Stimulated activated memory B cell treated with anti-CD40 and anti-IgM and Interleukin-4, amounts not matched to agents 10 μg/mL and 1 μg/mL and 100 μg/mL, for 72 hours (primary cell): ENCODE data around the gene RAMP2.
"Not testable (repeated sequence)": the region's sequence is repeated elsewhere in the genome, so short reads cannot be mapped to it uniquely, and the experiment has no call there.

Source experiments
- ATAC-seq: fragments of 150-1000 bp; cut with Tn5 transposase; 2 replicates; pipeline ENCODE4 v1.10.0; 2021
- H3K27ac Mint-ChIP-seq: one replicate; pipeline ENCODE4 v1.8.0; 2022; ENCODE audit warnings: mild to moderate bottlenecking, mixed read lengths
- H3K27me3 Mint-ChIP-seq: one replicate; pipeline ENCODE4 v1.8.0; 2022; ENCODE audit warnings: mixed read lengths
- H3K36me3 Mint-ChIP-seq: one replicate; pipeline ENCODE4 v1.8.0; 2022; ENCODE audit warnings: mixed read lengths
- H3K4me1 Mint-ChIP-seq: one replicate; pipeline ENCODE4 v1.8.0; 2022; ENCODE audit warnings: mixed read lengths
- H3K4me3 Mint-ChIP-seq: one replicate; pipeline ENCODE4 v1.8.0; 2022; ENCODE audit warnings: mild to moderate bottlenecking, moderate library complexity, mixed read lengths
- H3K9me3 Mint-ChIP-seq: one replicate; pipeline ENCODE4 v1.8.0; 2022; ENCODE audit warnings: mixed read lengths

RAMP2 gene

DNA sequence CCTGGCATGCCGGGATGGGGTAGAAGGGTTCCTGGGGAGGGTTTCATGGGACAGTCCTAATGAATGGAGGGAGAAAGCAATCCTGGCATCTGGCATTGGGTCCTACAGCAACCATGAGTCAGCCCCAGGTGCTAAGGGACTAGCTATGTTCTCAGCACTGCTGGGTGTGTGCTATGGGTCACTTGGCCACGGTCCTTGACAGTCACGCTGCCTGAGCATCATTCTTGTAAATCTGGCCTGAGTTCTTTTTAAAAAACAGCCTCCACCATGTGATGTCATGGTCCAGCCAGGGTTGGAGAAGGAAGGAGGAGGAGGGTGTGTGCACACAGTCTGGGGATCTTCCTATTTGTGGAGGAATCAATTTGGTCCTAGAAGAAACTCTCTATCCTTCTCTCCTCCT is 6.2 kb upstream of the RAMP2 start:
- peaks cover 7% of the 10 kb centered on the region for H3K4me1 Mint-ChIP-seq
- H3K9me3 Mint-ChIP-seq = no peaks in the 10 kb centered on the region
- peaks cover 9% of the 10 kb centered on the region for H3K27me3 Mint-ChIP-seq
- ATAC-seq = no peak
- no peak overlapping the region for H3K27ac Mint-ChIP-seq
- no peaks in the 10 kb centered on the region for H3K36me3 Mint-ChIP-seq
- H3K4me3 Mint-ChIP-seq = no peak overlapping the region

DNA sequence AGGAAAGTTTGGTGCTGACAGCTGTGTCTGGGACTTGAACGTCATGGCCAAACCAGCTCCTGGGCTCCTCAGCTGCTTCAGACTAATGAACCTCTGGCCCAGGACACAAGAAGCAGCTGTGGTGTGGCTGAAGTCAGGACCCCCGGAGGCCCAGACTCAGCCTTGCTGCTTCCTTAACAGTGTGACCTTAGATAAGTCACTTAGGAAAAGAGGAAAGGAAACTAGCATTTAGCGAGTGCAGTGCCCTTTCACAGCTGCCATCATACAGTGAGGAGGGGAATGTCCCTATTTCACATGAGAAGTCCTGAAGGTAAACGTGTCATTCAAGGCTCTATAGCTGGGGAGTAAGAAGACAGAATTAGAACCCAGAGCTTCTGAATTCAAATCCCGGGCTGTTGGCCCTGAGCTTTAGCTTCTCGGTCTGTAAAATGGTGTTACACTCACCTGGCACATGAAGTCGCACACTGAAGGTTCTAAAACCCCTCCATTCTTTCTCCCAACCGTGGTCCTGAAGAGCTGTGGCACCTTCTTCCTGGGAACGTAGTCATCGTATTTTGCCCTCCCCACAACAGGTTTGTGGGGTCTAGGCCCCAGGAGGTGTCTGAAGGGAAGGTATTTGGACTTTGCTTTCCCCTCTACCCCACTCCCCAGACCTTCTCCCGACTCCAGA is 910 bp upstream of the RAMP2 start:
- ATAC-seq = peak; percentile 88
- peaks cover 30% of the 10 kb centered on the region for H3K4me1 Mint-ChIP-seq
- H3K4me3 Mint-ChIP-seq = peak overlapping the region; percentile 66
- peaks cover 35% of the 10 kb centered on the region for H3K27me3 Mint-ChIP-seq
- H3K27ac Mint-ChIP-seq = peak overlapping the region; percentile 63
- H3K36me3 Mint-ChIP-seq = no peaks in the 10 kb centered on the region
- no peaks in the 10 kb centered on the region for H3K9me3 Mint-ChIP-seq

GRCh38 chr17:42761638-42762037 is 611 bp downstream of the RAMP2 start:
- Mint-ChIP-seq H3K27ac (peak overlapping the region; percentile 5), H3K4me1 (peaks cover 30% of the 10 kb centered on the region), H3K36me3 (no peaks in the 10 kb centered on the region), H3K4me3 (peak overlapping the region; percentile 47), H3K27me3 (peaks cover 38% of the 10 kb centered on the region), H3K9me3 (no peaks in the 10 kb centered on the region)
- no peak for ATAC-seq

DNA sequence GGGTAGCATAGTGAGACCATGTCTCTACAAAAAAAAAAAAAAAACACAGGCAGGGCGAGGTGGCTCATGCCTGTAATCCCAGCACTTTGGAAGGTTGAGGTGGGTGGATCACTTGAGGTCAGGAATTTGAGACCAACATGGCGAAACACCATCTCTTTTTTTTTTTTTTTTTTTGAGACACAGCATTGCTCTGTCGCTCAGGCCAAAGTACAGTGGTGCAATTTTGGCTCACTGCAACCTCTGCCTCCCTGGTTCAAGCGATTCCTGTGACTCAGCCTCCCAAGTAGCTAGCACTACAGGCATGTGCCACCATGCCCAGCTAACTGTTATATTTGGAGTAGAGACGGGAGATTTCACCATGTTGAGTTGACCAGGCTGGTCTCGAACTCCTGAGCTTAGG is 5.1 kb downstream of the RAMP2 start:
- Mint-ChIP-seq H3K9me3 (no peaks in the 10 kb centered on the region), H3K36me3 (no peaks in the 10 kb centered on the region), H3K27me3 (peaks cover 57% of the 10 kb centered on the region), H3K4me3 (no peak overlapping the region), H3K27ac (no peak overlapping the region), H3K4me1 (peaks cover 12% of the 10 kb centered on the region)
- ATAC-seq = no peak

DNA sequence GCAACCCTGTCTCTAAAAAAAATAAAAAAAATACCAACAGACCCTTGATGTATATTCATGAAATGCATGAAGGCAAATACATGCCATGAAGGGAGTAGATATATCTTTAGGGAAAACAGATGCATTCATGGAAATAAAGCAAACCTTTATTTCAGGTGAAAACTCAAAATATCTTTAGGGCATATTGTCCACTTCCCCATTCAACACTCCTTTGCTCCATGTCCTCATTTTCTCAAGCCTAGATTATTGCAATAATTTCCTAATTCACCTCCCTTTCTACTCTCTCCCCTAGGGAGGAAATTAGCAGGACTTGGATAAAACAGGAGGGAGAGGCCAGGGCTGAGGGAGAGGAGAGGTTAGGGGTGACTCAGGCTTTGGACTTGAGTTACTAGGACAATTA is 6.5 kb downstream of the RAMP2 start:
- H3K4me3 Mint-ChIP-seq = no peak overlapping the region
- no peaks in the 10 kb centered on the region for H3K36me3 Mint-ChIP-seq
- no peak overlapping the region for H3K27ac Mint-ChIP-seq
- no peaks in the 10 kb centered on the region for H3K9me3 Mint-ChIP-seq
- no peak for ATAC-seq
- peaks cover 44% of the 10 kb centered on the region for H3K27me3 Mint-ChIP-seq
- peaks cover 13% of the 10 kb centered on the region for H3K4me1 Mint-ChIP-seq

DNA sequence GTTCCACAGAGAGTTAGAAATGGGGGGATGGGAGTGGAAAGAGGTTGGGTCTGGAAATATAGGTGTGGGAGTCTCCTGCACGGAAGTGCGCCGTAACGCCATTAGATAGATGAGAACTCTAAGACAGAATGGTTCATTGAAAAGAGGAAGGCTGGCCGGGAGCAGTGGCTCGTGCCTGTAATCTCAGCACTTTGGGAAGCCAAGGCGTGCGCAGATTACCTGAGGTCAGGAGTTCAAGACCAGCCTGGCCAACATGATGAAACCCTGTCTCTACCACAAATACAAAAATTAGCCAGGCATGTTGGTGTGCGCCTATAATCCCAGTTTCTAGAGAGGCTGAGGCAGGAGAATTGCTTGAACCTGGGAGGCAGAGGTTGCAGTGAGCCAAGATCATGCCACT is 7.0 kb downstream of the RAMP2 start:
- Mint-ChIP-seq H3K27me3 (peaks cover 39% of the 10 kb centered on the region), H3K4me1 (peaks cover 17% of the 10 kb centered on the region)
- H3K36me3 Mint-ChIP-seq, H3K27ac Mint-ChIP-seq, H3K4me3 Mint-ChIP-seq, ATAC-seq, H3K9me3 Mint-ChIP-seq: not testable (repeated sequence)

DNA sequence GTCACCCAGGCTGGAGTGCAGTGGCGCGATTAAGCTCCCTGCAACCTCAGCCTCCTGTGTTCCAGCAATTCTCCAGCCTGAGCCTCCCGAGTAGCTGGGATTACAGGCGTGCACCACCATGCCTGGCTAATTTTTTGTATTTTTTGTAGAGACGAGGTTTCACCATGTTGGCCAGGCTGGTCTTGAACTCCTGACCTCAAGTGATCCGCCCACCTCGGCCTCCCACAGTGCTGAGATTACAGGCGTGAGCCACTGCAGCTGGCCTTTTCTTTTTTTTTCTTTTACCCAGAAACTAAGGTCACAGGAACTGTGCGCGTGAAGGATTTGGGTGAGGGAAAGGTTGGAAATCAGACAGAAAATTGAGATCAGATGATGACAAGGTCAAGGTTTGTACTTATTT is 8.9 kb downstream of the RAMP2 start:
- not testable (repeated sequence) for H3K27ac Mint-ChIP-seq, H3K9me3 Mint-ChIP-seq, H3K4me3 Mint-ChIP-seq, ATAC-seq, H3K36me3 Mint-ChIP-seq
- H3K27me3 Mint-ChIP-seq = peaks cover 30% of the 10 kb centered on the region
- peaks cover 29% of the 10 kb centered on the region for H3K4me1 Mint-ChIP-seq

GRCh38 chr17:42772945-42773289 is 11.9 kb downstream of the RAMP2 start:
- Mint-ChIP-seq H3K9me3 (no peaks in the 10 kb centered on the region), H3K27me3 (peaks cover 10% of the 10 kb centered on the region), H3K36me3 (peaks cover 28% of the 10 kb centered on the region), H3K4me1 (peaks cover 37% of the 10 kb centered on the region), H3K4me3 (peak overlapping the region; percentile 100), H3K27ac (peak overlapping the region; percentile 98)
- ATAC-seq = no peak

GRCh38 chr17:42773290-42774035 is 12.4 kb downstream of the RAMP2 start, which contains the start of gene VPS25:
VPS25 (plus strand) TSS chr17:42773449; CDS start chr17:42773476, 27 bp downstream.
- Mint-ChIP-seq H3K36me3 (peaks cover 34% of the 10 kb centered on the region), H3K27me3 (peaks cover 5% of the 10 kb centered on the region), H3K27ac (peak within 1 kb of the TSS; percentile 98), H3K9me3 (no peaks in the 10 kb centered on the region), H3K4me1 (peaks cover 37% of the 10 kb centered on the region), H3K4me3 (peak within 1 kb of the TSS; percentile 100)
- peak; percentile 92 for ATAC-seq

DNA sequence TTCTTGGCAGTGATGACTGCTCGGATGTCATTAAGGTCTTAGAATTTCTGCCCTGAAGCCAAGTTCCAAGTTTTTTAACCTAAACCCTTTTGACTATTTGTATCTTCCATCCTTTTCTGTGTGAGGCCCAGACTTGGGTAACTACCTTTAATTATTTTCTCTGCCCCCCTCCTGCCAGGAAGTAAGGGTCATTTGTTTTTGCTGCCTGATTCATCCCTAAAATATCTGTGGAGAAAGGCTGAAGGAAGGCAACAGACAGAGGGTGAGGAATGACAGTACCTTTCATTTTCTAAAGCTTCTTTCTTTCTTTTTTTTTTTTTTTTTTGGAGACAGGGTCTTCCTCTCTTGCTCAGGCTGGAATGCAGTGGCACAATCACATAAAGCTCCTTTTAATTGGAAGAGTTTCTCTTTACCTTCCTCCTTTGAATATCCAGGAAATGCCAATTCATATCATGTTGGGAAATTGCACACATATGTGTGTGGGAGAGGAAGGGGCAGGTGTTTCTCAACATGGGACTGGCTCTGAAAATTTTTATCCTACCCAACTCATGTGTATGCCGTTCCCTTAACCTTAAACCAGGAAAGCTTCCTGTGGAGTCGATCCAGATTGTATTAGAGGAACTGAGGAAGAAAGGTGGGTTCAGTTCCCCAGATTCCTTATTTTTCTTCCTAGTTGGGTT is 13.2 kb downstream of the RAMP2 start:
- Mint-ChIP-seq H3K9me3 (no peaks in the 10 kb centered on the region), H3K27ac (peak overlapping the region; percentile 98), H3K4me1 (peaks cover 37% of the 10 kb centered on the region), H3K36me3 (peaks cover 38% of the 10 kb centered on the region), H3K4me3 (peak overlapping the region; percentile 100), H3K27me3 (peaks cover 2% of the 10 kb centered on the region)
- no peak for ATAC-seq

DNA sequence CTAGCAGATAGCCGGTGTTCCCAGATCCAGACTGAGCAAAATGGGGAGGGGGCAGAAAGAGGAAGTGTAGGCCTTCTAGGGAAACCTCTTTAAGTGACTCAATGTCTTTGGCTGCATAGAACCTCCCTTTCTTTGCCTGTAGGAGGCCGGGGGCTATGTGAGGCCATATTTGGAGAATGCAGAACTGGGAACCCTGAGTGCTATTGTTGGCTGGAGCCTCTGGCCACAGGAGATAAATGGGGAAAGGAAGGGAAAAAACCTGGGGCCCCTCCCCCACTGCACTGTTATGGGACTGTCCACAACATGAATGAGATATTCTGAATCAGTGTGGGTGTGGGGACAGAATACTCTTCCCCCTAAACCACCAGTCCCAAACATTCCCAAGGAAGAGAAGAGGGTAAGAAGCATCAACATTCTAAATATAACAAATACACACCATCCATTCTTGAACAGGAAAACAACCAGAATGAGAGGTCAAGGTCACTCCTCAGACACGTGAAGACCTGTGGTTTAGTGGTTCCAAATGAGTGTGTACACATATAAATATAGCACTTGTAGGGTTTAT is 14.6 kb downstream of the RAMP2 start:
- no peak overlapping the region for H3K27ac Mint-ChIP-seq
- H3K4me1 Mint-ChIP-seq = peaks cover 48% of the 10 kb centered on the region
- H3K9me3 Mint-ChIP-seq = no peaks in the 10 kb centered on the region
- H3K27me3 Mint-ChIP-seq = peaks cover 12% of the 10 kb centered on the region
- peaks cover 48% of the 10 kb centered on the region for H3K36me3 Mint-ChIP-seq
- ATAC-seq = peak; percentile 60
- H3K4me3 Mint-ChIP-seq = no peak overlapping the region

- Mint-ChIP-seq H3K4me1 (peaks cover 46% of the 10 kb centered on the region), H3K36me3 (peaks cover 48% of the 10 kb centered on the region), H3K4me3 (no peak overlapping the region), H3K27me3 (peaks cover 35% of the 10 kb centered on the region), H3K27ac (no peak overlapping the region), H3K9me3 (no peaks in the 10 kb centered on the region)
- ATAC-seq = no peak
These were observed 17.5 kb downstream of the RAMP2 start for GRCh38 chr17:42778570-42778969.

DNA sequence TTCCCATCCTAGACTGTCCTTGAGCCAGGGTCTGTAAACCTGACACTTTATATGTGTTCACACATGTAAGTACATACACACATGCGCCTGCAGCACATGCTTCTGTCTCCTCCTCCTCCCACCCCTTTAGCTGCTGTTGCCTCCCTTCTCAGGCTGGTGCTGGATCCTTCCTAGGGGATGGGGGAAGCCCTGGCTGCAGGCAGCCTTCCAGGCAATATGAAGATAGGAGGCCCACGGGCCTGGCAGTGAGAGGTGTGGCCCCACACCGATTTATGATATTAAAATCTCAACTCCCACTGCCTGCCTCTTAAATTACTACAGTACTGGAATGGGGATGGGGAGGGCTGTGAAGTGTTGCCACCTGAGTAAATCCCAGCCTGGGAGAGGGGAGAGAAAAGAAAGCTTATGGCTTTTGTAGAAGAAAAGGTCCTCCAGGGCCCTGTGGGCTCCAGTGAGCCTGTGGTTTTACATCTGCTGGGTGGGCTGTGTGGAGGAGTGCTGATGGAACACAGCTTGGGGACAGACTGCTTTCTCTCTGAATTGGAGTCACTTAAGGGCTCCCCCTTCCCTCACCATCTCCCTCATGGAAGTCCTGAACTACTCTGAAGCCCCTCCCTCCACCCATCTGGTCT is 18.4 kb downstream of the RAMP2 start:
- H3K27ac Mint-ChIP-seq = no peak overlapping the region
- peaks cover 43% of the 10 kb centered on the region for H3K27me3 Mint-ChIP-seq
- H3K4me3 Mint-ChIP-seq = no peak overlapping the region
- ATAC-seq = no peak
- peaks cover 47% of the 10 kb centered on the region for H3K4me1 Mint-ChIP-seq
- no peaks in the 10 kb centered on the region for H3K9me3 Mint-ChIP-seq
- H3K36me3 Mint-ChIP-seq = peaks cover 48% of the 10 kb centered on the region

DNA sequence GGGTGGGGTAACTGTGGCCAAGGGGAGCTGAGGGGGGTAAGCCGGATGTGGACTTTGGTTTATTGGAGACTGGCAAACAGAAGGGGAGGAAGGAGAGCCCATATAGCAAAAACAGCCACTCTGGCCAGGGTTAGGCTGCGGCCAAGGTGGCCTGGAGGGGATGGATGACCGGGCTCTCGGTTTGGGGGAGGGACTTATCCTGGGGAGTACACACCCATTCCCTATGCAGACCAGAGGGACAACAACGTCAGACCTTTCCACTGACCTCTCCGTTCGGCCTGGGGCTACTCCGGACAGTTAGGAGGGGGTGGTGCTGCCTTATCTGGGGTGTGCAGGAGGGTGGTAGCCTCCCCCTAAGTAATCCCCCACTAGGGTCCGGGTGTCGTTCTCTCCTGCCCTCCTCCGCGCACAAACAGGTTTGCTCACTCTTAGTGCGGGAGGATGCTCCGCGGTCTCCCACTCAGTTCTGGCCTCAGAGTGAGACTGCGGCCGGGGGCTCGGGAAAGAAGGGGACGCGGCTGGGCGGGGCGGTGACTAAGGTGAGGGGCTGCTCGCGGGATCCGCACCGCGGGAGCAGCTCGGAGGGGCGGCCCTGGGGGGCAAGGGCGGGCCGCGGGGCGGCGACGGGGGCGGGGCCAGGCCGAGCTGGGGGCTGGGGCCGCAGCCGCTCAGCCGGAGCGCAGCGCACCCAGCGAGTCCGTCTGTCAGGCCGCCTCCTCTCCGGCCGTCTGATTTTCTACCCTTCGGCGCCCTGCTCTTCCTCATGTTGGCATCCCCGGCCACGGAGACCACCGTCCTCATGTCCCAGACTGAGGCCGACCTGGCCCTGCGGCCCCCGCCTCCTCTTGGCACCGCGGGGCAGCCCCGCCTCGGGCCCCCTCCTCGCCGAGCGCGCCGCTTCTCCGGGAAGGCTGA is 19.2 kb downstream of the RAMP2 start, which contains the start of gene WNK4:
Gene WNK4 (plus strand): TSS at position 675 of the 915 bp plus-strand sequence. CDS start 89 bp downstream, at position 764.
- ATAC-seq = peak; percentile 18
- peaks cover 42% of the 10 kb centered on the region for H3K36me3 Mint-ChIP-seq
- peaks cover 51% of the 10 kb centered on the region for H3K27me3 Mint-ChIP-seq
- H3K4me3 Mint-ChIP-seq = no peak within 1 kb of the TSS
- H3K9me3 Mint-ChIP-seq = no peaks in the 10 kb centered on the region
- H3K27ac Mint-ChIP-seq = no peak within 1 kb of the TSS
- peaks cover 47% of the 10 kb centered on the region for H3K4me1 Mint-ChIP-seq
